Karpas-422 (cell line): ENCODE measurements around the gene CLK2. TPM values are rescaled to one million over a fixed set of nuclear protein-coding genes. Genes with fewer than 3 reads are reported as not detected.
"Not testable (repeated sequence)": the region's sequence is repeated elsewhere in the genome, so short reads cannot be mapped to it uniquely, and the experiment has no call there.

Source experiments
- DNase-seq: peaks from one replicate; pipeline ENCODE4 v3.0.0-alpha.2; 2015
- H2AFZ ChIP-seq: fragments of 200-600 bp; sonication (generic); 2 replicates; pipeline ENCODE4 v1.6.1; 2014; ENCODE audit warnings: antibody characterized with exemption, low read length, mixed read lengths
- H3K27ac ChIP-seq: fragments of 200-600 bp; sonication (generic); 2 replicates; pipeline ENCODE4 v1.5.1; 2014; ENCODE audit warnings: mild to moderate bottlenecking, low read length, moderate library complexity
- H3K27me3 ChIP-seq: fragments of 200-600 bp; sonication (generic); 2 replicates; pipeline ENCODE4 v1.6.1; 2014; ENCODE audit warnings: low read length, mixed read lengths
- H3K36me3 ChIP-seq: fragments of 200-600 bp; sonication (generic); 2 replicates; pipeline ENCODE4 v1.6.1; 2014; ENCODE audit warnings: low read length, mixed read lengths; ENCODE audit not compliant: insufficient read depth
- H3K4me1 ChIP-seq: fragments of 200-600 bp; sonication (generic); 2 replicates; pipeline ENCODE4 v1.6.1; 2014; ENCODE audit warnings: mild to moderate bottlenecking, low read length, mixed read lengths
- H3K4me2 ChIP-seq: fragments of 200-600 bp; sonication (generic); 2 replicates; pipeline ENCODE4 v1.6.1; 2014; ENCODE audit warnings: low read length, low read depth, mild to moderate bottlenecking; ENCODE audit not compliant: poor library complexity, severe bottlenecking
- H3K4me3 ChIP-seq: fragments of 200-600 bp; sonication (generic); 2 replicates; pipeline ENCODE4 v1.5.1; 2014; ENCODE audit warnings: mild to moderate bottlenecking, antibody characterized with exemption, low read length, mixed read lengths
- H3K79me2 ChIP-seq: fragments of 200-600 bp; sonication (generic); 2 replicates; pipeline ENCODE4 v1.6.1; 2014; ENCODE audit warnings: mild to moderate bottlenecking, low read length, mixed read lengths
- H3K9ac ChIP-seq: fragments of 200-600 bp; sonication (generic); 2 replicates; pipeline ENCODE4 v1.6.0; 2014; ENCODE audit warnings: low read length
- H3K9me2 ChIP-seq: fragments of 200-600 bp; sonication (generic), shearing (Covaris generic); replicated peaks from 2 replicates; pipeline ENCODE4 v1.6.0; 2014; ENCODE audit warnings: mild to moderate bottlenecking, low read length, moderate library complexity; ENCODE audit not compliant: insufficient read depth
- H3K9me3 ChIP-seq: fragments of 300-700, 200-600 bp; sonication (generic); 2 replicates; pipeline ENCODE4 v1.6.1; 2014; ENCODE audit warnings: low read length, mixed read lengths
- H4K20me1 ChIP-seq: fragments of 200-600 bp; sonication (generic); 2 replicates; pipeline ENCODE4 v1.6.1; 2014; ENCODE audit warnings: mild to moderate bottlenecking, antibody characterized with exemption, low read length, low read depth; ENCODE audit not compliant: insufficient read depth
- total RNA-seq: library from RNA; depleted of rRNA; stranded (reverse); fragments of >200 nt; shearing (Covaris generic); gene quantifications from 2 replicates; pipeline ENCODE4 v1.2.3, GENCODE V29; 2014; ENCODE audit warnings: low replicate concordance

CLK2 gene
- total RNA-seq, 1 experiment from 2014 or later, result 78.7 TPM

DNA sequence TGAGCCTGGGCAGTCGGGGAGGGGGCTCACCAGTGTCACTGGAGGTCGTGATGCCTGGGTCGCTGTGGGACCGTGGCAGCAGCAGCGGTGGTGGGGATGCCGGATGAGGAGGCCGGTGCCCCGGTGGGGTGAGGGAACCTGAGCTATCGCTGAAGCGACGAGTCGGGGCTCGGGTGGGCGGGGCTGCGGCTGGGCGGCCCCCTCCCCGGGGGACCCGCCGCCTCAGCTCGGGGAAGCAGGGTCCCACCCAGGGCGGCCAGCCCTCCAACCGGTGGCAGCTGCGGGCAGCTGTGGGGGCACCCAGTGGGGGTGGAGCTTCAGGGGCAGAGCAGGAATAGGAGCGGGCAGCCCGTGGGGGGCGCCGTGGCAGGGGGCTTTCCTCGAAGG, 23.1 kb downstream of the CLK2 start:
- Histone ChIP-seq H3K36me3 (no peaks in the 10 kb centered on the region), H4K20me1 (no peaks in the 10 kb centered on the region), H3K4me1 (peaks cover 42% of the 10 kb centered on the region), H3K4me3 (peak overlapping the region; percentile 88), H3K4me2 (peak overlapping the region; percentile 99), H3K27ac (peak overlapping the region; percentile 71), H3K79me2 (peaks cover 22% of the 10 kb centered on the region), H3K27me3 (no peaks in the 10 kb centered on the region), H3K9me3 (no peaks in the 10 kb centered on the region), H2AFZ (peak overlapping the region; percentile 95; the same call in 1 of the 2 replicates), H3K9ac (peak overlapping the region; percentile 87), H3K9me2 (no peaks in the 10 kb centered on the region)
- peak; percentile 55 for DNase-seq

DNA sequence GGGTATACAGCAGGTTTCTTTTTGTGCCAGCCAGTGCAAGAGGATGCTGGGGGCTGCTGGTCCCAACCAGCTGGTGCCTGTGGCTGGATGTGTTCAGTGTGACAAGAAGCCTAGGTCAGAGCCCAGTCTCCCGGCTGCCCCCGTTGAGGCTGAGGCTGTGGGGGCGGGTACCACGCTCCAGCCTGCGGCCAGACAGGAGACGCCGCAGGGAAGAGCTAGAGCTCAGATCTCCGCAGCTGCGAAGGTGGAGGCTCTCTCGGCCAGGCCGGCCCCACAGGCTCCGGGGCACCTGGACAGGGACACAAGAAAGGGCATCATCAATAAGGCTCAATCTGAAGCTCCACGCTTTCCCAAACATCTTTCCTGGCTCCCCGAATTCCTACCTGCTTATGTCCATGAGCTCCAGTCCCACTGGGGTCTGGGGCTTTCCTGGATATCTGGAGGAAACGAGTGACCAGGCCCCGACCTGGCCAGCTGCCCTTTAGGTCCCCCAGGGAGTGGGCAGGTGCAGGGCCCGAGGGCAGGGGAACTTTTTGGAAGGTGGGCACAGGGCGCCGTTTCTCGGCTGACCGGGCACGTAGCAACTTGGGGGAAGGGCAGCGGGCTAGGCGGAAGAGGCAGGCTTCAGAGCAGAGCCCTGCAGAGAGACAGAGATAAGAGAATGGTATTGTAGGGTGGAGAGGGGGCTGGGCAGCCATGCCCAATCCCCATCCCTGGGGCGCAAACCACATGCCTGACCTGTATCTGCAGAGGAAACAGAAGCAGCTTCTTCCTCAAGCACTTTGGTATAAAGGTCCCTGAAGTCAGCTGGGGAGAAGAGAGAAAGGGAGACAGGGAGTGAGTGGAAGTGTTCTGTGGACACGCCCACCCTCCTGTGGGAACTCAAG, 25.4 kb downstream of the CLK2 start:
- no peak for DNase-seq
- Histone ChIP-seq H3K9me2 (no peaks in the 10 kb centered on the region), H3K9me3 (no peaks in the 10 kb centered on the region), H3K4me1 (peaks cover 42% of the 10 kb centered on the region), H3K4me3 (no peak overlapping the region), H4K20me1 (no peaks in the 10 kb centered on the region), H3K79me2 (peaks cover 15% of the 10 kb centered on the region), H2AFZ (no peak overlapping the region), H3K27ac (no peak overlapping the region), H3K4me2 (no peak overlapping the region), H3K27me3 (no peaks in the 10 kb centered on the region), H3K36me3 (no peaks in the 10 kb centered on the region), H3K9ac (no peak overlapping the region)

- Histone ChIP-seq H3K79me2 (peaks cover 19% of the 10 kb centered on the region), H3K4me1 (peaks cover 50% of the 10 kb centered on the region)
- not testable (repeated sequence) for H3K4me3 ChIP-seq, H3K9ac ChIP-seq, H3K27me3 ChIP-seq, H4K20me1 ChIP-seq, H2AFZ ChIP-seq, DNase-seq, H3K36me3 ChIP-seq, H3K9me2 ChIP-seq, H3K9me3 ChIP-seq, H3K27ac ChIP-seq, H3K4me2 ChIP-seq
Measured at GRCh38 chr1:155246796-155247195, 26.5 kb downstream of the CLK2 start.

DNA sequence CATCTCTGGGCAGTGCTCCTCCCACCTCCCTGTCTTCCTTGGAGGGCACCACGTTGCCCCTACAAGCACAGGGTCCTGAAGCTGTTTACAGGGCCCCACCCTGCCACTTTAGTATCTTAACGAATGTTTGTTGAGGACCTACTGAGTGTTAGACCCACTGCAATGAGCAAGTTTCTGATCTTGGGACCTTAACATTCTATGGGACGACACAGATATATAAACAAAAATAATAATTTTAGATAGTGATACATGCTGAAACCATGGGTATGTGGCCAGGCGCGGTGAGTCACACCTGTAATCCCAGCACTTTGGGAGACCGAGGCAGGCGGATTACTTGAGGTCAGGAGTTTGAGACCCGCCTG, 28.2 kb downstream of the CLK2 start:
- peak overlapping the region; percentile 76 for H3K27ac ChIP-seq
- H3K9me2 ChIP-seq, result no peaks in the 10 kb centered on the region
- H3K4me2 ChIP-seq, result peak overlapping the region; percentile 78
- 0 out of 2 replicates have a peak overlapping the region, but pooled peaks have one; percentile 49 for H2AFZ ChIP-seq
- no peaks in the 10 kb centered on the region for H3K9me3 ChIP-seq
- peak overlapping the region; percentile 69 for H3K4me3 ChIP-seq
- H3K27me3 ChIP-seq, result no peaks in the 10 kb centered on the region
- H4K20me1 ChIP-seq, result no peaks in the 10 kb centered on the region
- H3K36me3 ChIP-seq, result no peaks in the 10 kb centered on the region
- DNase-seq, result no peak
- H3K4me1 ChIP-seq, result peaks cover 45% of the 10 kb centered on the region
- H3K9ac ChIP-seq, result peak overlapping the region; percentile 79
- peaks cover 19% of the 10 kb centered on the region for H3K79me2 ChIP-seq

GRCh38 chr1:155244368-155245162, 28.7 kb downstream of the CLK2 start:
- Histone ChIP-seq H3K27ac (peak overlapping the region; percentile 77), H4K20me1 (no peaks in the 10 kb centered on the region), H3K9me3 (no peaks in the 10 kb centered on the region), H3K4me2 (peak overlapping the region; percentile 78), H3K9me2 (no peaks in the 10 kb centered on the region), H3K27me3 (no peaks in the 10 kb centered on the region), H3K4me3 (peak overlapping the region; percentile 69), H2AFZ (0 out of 2 replicates have a peak overlapping the region, but pooled peaks have one; percentile 49), H3K9ac (peak overlapping the region; percentile 79), H3K36me3 (no peaks in the 10 kb centered on the region), H3K4me1 (peaks cover 41% of the 10 kb centered on the region), H3K79me2 (peaks cover 16% of the 10 kb centered on the region)
- peak; percentile 100 for DNase-seq

DNA sequence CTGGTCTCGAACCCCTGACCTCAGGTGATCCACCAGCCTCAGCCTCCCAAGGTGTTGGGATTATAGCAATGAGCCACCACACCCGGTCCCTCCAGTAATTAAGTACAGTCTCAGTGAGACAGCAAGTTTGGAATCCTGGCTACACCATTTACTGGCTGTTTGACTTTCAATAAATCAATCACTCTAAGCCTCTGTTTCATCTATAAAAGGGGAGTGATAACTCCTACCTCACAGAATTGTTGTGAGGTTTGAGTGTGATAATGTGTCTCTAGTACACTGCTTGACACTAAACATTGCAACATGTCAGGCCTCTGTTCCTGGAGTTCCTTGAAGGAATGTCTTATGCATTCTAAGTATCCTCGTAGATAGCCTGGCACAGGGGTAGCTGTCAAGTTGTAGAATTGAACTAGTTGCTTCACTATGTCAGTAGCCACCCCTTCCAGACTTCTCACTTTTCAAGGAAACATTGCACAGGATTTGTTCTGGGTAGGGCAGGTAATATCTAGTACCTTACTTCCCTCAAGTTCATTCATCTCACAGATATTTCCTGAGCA, 30.4 kb downstream of the CLK2 start:
- Histone ChIP-seq H2AFZ (no peak overlapping the region), H3K36me3 (no peaks in the 10 kb centered on the region), H3K79me2 (peaks cover 16% of the 10 kb centered on the region), H3K27me3 (no peaks in the 10 kb centered on the region), H3K9me3 (no peaks in the 10 kb centered on the region), H4K20me1 (no peaks in the 10 kb centered on the region), H3K9me2 (no peaks in the 10 kb centered on the region), H3K4me1 (peaks cover 41% of the 10 kb centered on the region), H3K4me3 (peak overlapping the region; percentile 68), H3K27ac (peak overlapping the region; percentile 77), H3K4me2 (peak overlapping the region; percentile 78), H3K9ac (peak overlapping the region; percentile 78)
- DNase-seq, result no peak

DNA sequence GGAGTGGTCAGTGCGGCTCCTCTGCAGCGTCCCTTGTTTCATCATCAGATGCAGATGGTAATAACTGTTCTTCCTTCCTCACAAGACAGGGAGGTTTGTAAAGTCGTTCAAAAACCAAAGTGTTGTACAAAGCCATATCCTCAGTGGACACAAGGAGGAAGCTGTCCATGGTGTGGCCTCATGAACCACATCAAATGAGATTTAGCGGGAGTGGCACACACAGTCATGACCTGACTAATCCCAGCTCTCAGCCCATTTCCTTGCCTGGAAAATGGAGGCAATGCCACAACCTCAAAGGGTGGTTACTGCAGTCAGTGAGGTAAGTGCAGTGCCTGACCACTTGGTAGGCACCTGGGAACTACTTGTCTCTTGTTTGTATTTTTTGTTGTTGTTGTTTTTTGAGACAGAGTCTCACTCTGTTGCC, 31.5 kb downstream of the CLK2 start:
- Histone ChIP-seq H3K79me2 (peaks cover 16% of the 10 kb centered on the region), H4K20me1 (no peaks in the 10 kb centered on the region), H3K4me3 (peak overlapping the region; percentile 73; the same call in 1 of the 2 replicates), H3K9me3 (no peaks in the 10 kb centered on the region), H3K4me1 (peaks cover 41% of the 10 kb centered on the region), H3K36me3 (no peaks in the 10 kb centered on the region), H2AFZ (no peak overlapping the region), H3K27me3 (no peaks in the 10 kb centered on the region), H3K27ac (peak overlapping the region; percentile 40; the same call in 1 of the 2 replicates), H3K4me2 (peak overlapping the region; percentile 67), H3K9me2 (no peaks in the 10 kb centered on the region), H3K9ac (peak overlapping the region; percentile 64; the same call in 1 of the 2 replicates)
- no peak for DNase-seq
